Activated CD4-positive, alpha-beta T cell treated with anti-CD3 and anti-CD28 coated beads for 4 hours (primary cell): ENCODE data around the gene ZNF618.

Experiments
- DNase-seq, 2 donors: peaks; one replicate each; pipeline ENCODE4 v3.0.0-alpha.2; 2020

Gene ZNF618

DNA sequence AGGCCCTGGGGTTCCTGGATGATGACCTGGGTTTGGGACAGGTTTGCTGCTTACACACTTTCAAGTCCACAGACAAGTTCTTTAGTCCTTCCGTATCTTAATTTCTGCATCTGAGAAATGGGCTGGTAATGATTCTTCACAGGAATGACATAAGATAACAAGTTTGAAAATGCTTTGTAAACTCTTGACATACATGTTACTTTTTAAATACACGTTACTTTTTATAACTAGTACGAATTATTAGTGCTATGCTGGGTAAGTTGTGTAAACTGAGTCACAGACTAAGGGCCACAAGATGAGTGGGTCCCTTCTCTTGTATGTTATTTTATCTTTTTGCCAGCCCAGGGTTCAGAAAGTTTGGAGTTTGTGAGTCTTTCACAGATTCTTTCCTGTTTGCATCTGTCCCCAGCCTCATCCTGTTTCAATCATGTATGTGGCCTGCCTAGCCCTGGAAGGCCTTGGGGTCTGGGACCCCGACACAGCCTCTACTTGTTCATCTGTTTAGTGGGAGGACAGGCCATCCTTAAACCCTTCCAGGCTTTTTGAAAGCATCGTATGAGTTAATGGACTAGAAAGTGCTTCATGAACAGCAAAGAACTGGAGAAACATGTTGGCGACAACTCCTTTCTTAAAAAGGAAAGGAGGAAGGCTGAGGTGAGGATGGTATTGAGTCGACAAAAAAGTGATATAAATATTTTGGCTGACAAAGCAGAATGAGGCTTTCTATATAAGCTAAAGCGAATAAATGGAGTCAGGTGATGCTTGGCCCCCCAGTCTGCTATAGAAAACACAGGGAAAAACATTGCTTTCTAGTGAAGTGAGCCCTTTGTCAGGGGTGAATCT lies 9.3 kb downstream of the ZNF618 start:
- no peak for DNase-seq

DNA sequence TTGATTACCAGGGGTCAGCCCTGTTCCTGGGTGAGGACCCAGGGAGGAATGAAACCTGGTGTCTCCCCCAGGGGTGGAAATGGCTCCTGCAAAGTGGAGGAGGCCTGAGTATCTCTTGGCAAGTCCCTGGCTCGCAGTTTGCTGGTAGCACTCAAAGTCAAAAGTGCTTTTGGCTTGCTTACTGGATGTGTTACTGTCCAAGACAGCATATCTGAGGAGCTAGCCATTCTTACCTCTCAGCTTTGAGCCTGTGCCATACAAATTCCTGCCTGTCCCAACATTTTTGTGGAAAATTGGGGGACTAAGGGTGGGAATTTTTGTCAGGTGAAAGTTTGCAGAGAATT lies 9.9 kb downstream of the ZNF618 start:
- no peak for DNase-seq

DNA sequence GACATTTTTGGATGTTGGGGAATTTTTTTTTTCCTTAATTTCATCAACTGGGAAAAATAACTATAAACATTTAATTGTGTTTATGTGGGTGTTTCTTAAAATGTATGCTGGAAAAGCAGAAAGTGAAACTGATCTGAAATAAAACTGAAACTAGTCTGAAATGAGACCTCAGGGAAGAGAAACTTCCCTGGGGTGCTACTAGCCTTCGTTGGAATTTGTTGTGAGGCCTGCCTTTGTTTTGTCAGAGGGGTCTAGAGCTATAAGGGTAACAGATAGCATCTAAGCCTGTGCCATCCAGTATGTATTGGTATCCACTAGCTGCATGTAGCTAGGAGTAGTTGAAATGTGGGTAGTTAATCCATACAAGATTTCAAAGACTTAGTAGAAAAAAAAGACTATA lies 10.4 kb downstream of the ZNF618 start:
- no peak for DNase-seq

DNA sequence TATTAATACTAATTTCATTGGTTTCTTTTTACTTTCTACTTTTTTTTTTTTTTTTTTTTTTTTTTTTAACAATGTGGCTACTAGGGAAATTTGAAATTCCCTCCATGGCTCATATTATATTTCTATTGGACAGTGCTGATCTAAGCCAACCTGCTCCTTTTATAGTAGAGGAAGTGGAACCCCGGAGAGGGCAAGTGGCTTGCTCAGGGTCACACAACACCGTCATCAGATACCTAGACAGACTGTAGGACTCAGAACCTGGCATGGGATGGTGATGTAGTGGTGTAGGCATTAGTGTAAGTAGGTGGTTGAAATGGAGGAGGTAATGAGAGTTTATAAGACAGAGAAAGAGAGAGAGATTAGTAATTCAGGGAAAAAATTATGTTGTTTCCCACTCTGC lies 10.8 kb downstream of the ZNF618 start:
- no peak for DNase-seq

DNA sequence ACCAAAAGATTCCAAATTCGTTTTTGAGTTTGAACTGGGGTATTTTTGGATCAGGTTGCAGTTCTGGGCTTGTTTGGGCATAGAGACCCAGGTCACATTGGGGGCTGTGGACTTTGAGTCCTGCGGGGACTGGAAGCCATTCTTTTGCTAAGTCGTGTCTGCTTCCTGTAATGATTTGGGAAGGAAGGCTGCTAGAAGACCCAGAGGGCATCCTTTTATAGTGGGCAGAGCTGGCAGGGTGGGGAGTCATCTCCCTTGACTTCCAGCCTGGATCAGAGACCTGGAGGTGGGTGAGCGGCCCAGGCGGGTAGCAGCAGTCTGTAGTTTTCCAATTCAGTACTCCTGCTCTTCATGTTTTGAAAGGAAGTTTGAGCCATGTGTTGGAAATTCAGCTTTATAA lies 11.3 kb downstream of the ZNF618 start:
- DNase-seq = no peak

DNA sequence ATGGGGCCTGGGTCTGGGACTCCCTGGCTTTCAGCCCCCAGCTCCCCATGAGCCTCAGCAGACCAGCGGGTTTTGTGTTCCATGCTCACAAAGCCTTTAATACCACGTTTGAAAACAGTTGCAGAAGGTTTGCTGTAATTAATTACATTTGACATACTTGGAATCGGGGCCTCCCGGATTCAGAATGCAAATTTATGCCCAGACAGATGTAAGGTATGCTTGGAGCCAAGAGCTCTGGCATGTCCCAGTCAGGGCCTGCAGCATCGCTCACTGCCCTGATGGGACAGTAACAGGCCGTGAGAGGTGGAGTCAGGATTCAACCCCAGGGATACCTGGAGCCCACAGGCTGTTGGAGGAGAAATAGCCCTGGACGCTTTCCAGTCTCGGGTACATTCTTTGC lies 12.2 kb downstream of the ZNF618 start:
- DNase-seq = no peak

DNA sequence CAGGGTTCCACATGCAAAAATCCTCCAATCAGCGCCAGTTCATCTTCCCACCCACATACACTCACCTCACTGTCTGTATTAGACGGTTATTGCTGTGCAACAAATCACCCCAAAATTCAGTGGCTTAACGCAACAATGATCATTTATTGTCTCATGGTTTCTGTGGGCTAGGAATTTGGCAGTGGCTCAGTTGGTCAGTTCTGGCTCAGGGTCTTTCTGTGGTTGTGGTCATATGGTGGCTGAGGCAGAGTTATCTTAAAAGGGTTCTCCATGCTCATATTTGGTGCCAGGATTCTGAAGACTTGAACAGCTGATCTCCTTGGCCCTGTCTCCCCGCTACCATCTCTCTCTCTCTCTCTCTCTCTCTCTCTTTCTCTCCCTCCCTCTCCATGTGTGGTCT lies 12.9 kb downstream of the ZNF618 start:
- no peak for DNase-seq

DNA sequence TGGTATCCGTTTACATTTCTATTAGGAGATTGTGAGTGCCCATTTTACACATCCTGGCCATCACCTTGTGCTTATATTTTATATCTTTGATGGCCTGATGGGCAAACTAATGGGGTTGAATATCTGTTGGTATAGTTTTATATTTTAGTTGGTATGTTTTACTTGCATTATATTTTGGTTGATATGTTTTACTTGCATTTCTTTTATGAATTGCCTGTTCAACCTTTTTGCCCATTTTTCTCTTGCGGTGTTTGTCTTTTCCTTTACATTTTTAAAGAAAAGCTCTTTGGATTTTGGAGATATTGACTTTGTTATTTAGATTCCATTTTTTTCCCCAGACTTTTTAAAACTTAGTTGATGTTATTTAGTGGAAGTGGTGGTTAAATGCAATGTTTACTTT lies 14.6 kb downstream of the ZNF618 start:
- DNase-seq = no peak

DNA sequence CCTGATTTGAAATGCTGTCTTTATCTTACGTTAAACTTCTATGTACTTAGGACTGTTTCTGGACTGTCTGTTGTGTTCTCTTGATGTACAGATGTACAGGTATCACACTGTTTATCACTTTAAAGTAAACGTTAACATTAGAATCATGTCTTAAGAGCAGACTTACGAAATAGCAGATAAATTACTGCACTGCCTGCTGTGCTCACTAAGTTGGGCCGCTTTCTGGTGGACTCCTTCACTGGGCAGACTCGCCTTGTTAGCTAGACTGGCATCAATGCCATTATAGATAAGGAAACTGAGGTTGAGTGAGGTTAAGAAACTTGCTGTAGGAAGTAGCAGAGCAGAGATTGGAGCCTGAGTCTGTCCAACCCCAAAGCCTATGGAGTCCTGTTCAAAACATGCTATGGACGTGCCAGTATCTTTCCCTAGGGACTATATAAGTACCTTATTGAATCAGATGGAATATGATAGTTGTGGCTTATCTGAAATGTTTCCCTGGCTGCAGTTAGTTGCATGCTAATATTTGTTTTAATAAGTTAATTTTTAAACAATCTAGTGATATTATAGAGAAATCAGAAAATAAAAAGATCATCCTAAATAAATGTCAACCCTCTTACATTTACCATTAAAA lies 16.9 kb downstream of the ZNF618 start:
- no peak for DNase-seq

DNA sequence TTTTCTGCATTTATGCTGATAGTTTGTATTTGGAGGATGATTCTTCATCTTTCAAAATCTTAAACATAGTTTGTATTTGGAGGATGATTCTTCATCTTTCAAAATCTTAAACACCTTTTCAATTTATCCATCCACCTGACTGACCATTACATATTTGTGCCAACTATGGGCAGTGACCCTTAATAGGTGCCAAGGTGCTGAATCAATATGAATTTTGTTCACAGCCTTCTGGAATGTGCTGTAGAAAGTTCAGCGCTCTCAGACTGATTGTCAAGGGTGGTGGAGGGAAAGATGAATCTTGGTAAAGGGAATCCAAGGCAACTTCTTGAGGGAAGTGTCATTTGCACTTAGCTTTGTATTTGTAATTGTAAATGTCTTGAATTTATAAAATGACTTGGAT lies 18.1 kb downstream of the ZNF618 start:
- DNase-seq = no peak

DNA sequence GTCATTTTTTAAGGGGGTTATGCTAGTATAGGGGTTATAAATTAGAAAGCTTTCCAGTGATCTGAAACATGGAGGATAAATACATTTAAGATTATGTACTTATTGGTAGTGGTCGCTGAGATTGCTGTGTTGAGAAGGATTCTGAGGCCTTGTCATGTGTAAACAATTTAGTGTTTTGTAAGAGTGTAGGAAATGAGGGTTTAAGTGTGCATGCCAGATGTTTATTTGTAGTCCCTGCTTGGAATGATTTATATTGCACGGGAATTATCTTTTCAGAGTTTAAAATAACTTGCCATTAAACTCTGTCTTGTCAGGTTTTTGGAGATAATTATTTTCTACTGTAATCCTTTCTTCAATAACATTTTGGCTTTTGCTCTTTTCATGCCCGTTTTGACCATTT lies 19.4 kb downstream of the ZNF618 start:
- DNase-seq = no peak

DNA sequence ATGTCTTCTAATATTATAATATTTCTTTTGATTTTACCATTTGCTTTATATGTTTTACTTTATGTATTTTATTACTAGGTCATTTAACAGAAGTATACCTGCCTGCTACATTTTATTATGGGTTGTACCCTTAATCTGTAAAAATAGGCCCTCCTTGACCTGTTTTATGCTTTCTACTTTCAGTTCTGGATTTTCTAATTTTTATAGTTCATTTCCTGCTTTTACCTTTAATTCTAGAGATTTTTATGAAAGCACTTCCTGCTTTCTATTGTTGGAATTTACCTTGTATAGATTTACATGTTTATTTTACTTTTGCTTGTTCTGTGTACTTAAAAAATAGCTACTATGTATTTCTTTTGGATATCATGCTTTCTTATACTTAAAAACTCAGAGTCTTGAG lies 20.6 kb downstream of the ZNF618 start:
- no peak for DNase-seq

DNA sequence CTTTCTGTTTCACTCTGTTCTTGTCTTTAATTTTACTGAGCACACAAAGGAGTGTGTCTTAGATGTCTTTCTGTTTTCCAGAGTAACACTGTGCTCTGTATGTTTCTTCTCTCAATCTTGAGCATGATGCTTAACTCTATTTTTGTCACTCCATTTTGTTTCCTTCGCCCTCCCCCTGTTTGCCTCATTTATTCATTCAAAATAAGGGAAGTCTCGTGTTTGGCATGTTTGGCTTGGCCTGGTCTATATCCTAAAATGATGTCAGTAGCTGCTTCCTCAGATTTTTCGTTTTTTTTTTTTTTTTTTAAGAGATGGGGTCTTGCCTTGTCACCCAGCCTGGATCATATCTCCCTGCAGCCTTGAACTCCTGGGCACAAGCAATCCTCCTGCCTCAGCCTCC lies 22.0 kb downstream of the ZNF618 start:
- DNase-seq = no peak

DNA sequence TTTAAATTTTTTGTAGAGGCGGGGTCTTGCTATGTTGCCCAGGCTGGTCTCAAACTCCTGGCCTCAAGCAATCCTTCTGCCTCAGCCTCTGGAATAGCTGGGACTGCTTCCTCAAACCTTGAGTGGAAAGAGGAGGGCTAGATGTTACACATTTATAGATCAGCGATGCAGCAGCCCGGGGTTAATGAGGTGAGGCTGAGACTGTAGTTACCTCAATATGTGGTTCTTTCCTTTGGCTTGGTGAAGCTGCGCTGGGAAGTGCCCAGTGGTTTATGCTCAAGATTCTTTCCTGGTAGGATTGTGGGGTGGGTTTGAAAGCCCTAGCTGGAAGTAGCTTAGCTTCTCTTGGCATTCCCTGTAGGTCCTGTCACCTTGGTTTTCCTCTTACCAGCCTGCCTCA lies 22.5 kb downstream of the ZNF618 start:
- DNase-seq = no peak

DNA sequence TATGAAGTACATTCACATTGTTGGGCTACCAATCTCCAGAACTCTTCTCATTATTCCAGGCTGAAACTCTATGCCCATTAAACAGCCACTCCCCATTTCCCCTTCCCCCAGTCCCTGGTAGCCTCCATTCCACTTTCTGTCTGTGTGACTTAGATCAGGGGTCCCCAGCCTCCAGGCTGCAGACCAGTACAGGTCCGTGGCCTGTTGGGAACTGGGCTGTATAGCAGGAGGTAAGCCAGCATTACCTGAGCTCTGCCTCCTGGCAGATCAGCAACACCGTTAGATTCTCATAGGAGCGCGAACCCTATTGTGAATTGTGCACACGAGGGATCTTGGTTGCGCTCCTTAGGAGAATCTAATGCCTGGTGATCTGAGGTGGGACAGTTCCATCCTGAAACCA lies 23.1 kb downstream of the ZNF618 start:
- no peak for DNase-seq

DNA sequence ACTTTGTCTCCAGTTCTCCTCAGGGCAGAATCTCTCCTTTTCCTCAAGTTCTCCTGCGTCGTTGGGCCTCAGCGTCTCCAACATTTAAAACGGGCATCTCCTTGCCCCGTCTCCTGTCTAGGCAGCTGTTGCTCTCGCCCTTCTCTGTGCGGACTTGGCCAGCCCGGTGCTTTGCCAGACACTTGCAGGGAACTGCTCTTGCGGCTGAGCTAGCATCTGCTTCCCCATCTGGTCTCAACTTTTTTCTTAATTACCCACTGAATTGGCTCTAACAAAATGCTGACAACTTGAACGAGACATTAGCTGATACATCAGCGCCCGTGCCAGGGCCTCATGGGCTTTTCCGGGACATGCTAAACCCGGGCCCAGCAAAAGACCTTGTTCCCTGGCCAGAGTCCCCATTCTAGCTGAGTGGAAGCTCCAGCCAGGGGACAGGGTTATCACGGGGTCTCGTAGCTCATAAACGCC lies 25.1 kb downstream of the ZNF618 start:
- DNase-seq = no peak

DNA sequence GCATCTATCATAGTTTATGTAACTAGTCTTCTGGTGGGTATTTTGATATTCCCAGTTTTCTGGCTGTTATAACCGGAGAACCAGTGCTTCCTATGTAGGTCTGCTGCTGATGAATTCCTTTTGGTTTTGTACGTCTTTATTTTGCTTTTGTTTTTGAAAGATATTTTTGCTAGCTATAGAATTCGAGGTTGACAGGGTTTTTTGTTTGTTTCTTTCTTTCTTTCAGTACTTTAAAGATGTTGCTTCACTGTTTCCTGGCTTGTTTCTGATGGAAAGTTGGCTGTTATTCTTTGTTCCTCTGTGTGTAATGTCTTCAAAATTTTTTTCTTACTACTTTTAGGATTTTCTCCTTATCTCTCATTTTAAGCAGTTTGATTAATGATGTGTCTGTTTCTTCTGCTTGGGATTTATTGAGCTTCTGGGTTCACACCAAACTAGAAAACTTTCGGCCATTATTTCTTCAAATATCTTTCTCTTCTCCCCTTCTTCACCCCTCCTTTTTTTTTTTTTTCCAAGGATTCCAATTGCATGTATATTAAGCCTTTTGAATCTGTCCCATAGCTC lies 27.5 kb downstream of the ZNF618 start:
- no peak for DNase-seq

DNA sequence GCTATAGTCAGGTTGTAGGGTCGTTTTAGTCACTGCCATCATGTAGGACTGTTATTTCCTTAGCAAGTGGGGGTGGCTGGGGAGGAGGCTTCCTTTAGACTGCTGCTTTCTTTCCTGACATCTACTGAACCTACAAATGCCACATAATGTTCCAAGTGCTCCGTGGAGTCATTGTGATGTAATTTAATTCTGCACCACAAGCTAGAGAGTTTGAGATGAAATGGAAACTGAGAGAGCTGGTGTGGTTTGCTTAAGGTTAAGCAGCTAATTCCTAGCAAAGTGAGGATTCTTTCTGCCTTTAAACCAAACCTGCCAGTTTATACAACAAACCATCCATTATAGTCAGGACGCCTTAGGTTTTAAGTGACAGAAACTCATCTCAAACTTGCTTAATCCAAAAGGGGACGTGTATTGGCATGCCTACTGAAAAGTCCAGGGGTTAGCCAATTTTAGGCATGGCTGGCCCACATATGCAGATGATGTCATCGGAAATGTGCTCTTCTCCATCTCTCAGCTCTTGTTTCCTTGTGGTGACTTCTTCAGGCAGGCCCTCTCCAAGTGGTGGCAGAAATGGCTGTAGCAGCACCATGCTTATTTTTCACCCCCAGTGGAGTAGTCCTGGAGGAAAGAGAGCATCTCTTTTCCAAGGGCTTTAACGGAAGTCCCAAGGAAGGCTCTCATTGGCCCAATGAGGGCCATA lies 30.5 kb downstream of the ZNF618 start:
- DNase-seq = no peak

DNA sequence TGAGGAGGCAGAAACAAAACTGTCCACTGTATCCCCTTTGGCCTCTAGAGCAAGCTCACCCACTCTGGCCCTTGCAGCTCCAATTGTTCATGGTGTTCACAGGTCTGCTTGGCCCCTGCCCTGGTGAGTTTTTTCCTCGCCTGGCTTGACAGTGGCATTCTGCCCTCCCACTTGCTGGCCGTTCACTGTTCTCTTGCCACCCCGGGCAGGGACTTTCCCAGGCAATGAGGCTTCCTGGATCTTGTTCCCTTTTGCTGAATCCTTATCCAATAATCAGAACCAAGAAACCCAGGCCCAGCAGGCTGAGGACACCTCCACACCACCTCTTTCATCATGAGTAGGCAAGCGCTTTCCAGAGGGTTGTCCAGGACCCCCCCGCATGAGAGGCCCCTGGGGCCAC lies 31.2 kb downstream of the ZNF618 start:
- DNase-seq = no peak

DNA sequence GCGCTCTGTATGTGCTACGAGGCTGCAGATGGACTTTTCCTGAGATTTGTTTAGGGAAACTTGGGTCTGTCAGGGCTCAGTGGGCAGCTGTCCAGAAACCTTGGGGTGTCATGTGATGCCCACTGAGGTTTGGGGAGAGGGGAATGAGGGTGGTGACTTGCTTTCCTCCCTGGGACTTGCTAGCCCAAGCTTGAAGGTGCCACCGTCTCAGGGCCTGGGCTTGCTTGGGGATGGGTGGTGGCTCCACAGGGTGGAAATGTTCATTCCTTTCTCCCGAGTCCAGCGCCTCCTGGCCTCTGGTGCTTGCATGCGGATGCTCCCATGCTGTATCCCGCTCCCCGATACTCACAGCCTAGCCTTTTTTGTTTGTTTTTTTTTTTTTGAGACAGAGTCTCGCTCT lies 33.3 kb downstream of the ZNF618 start:
- no peak for DNase-seq

DNA sequence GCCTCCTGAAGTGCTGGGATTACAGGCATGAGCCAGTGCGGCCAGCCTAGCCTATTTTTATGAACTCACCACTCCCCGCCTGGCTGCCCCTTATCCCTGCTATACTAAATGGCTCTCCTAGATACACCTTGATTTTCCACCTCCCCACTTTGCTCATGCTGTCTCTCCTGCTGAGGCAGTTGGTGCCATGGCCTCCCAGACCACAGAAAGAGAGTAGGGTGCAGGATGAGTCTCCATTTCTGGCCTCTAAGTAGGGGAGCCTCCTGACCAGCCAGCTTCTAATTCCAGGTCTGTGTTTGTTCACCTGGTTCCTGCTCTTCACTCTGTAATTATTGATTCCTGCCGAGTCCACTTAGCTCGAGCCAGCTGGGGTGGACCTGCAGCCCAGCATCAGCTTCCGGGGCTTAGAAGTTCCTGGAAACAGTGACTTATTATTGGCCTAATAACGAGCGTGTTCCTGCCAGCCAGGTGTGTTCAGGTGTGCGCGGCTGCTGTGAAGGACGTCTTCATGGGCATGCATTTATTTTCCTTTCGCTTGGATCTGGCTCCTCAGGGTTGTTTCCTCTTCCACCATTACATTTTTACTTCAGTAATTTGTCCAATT lies 34.0 kb downstream of the ZNF618 start:
- DNase-seq = no peak

DNA sequence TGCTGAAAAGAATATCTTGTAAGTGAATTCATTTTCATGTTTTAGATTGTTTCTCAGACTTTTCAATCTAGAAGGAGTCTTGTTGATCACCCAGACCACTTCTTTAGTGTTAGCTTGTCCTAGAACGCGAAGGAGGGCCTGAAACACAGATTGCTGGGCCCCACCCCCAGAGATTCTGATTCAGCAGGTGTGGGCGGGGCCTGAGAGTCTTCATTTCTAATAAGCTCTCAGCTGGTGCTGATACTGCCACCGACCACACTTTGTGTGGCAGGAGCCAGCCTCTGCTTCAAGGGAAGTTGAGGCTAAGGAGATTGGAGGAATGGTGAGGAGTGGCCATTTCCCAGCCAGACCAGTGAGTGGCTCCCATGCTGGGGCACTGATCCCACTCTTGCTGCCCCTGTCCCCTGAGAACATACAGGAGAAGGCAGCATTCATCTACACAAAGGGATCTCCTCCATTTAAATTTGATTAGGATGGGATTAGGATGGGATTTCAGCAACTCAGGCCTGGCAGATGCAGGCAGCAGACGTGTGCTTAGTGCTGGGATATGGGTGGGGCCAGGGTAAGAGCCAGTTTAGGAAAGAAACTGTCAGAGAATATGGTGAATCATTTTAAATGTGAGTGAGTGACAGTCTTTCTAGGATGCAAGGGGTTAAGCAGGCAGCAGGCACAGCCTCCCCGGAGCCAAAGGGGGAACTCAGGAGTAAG lies 35.9 kb downstream of the ZNF618 start:
- no peak for DNase-seq

DNA sequence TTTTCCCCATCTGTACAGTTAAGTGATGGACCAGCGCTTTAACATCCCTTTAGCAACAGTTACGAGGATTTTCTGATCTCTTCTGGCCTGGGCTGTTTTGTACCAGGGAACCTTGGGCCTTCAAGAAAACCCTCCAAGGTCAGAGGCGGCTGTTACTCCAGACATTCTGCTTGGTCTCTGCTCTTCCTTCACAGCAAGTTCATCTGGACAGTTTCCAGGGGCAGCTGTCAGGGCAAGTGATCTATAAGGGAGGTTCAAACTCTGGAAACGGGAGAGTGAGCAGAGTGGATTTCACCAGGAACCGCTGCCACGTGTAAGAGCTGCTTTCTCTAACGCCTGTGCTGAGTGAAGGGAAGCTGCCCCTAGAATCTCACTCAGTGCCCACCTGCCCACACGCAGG lies 36.7 kb downstream of the ZNF618 start:
- DNase-seq = no peak
